ENCODE results near the gene PSTPIP1. TPM values are rescaled to one million over a fixed set of nuclear protein-coding genes. Genes with fewer than 3 reads are reported as not detected.

The PSTPIP1 gene
- total and polyA plus RNA-seq, 7 donors, result 0.97 to 2.2 (median 1.3) TPM

- H3K27ac ChIP-seq, result peak overlapping the region; percentile 96
- DNase-seq (no peak), ATAC-seq (peak; percentile 27 to 51 (median 44))
- no peaks in the 10 kb centered on the region for H3K36me3 ChIP-seq (ENCODE audit: insufficient read depth in 1 of 2, low read depth in 1 of 2)
- TF ChIP-seq CTCF (IDR thresholded peaks at IDR 0.05), result no peak
- no peaks in the 10 kb centered on the region for H3K9me3 ChIP-seq
- H3K27me3 ChIP-seq (ENCODE audit: insufficient read depth in 3 of 3, low read length in 2 of 3), result no peaks in the 10 kb centered on the region
- peaks cover 42% of the 10 kb centered on the region for H3K4me1 ChIP-seq
- 7 to 11% (median 9%) methylated on average over 13 of the region's 13 CpGs for WGBS, 3 donors
- intact Hi-C loops (cut with DNase I), result loop anchor here (5.0 kb wide), 2 partner anchors 32 to 37 kb away; no protein-coding TSS in a partner anchor
- peak overlapping the region; percentile 94 for H3K4me3 ChIP-seq
These were observed 74.7 kb downstream of the PSTPIP1 start for GRCh38 chr15:77069521-77070121.

GRCh38 chr15:77070180-77070494 is 75.2 kb downstream of the PSTPIP1 start:
- TF ChIP-seq CTCF (IDR thresholded peaks at IDR 0.05), result no peak
- H3K9me3 ChIP-seq, result no peaks in the 10 kb centered on the region
- no peaks in the 10 kb centered on the region for H3K36me3 ChIP-seq (ENCODE audit: insufficient read depth in 1 of 2, low read depth in 1 of 2)
- intact Hi-C loops (cut with DNase I), result loop anchor here (5.0 kb wide), 2 partner anchors 33 to 38 kb away; no protein-coding TSS in a partner anchor
- no peak for DNase-seq
- H3K4me1 ChIP-seq, result peaks cover 37% of the 10 kb centered on the region
- H3K27ac ChIP-seq, result peak overlapping the region; percentile 96
- ATAC-seq, result no peak
- peak overlapping the region; percentile 94 for H3K4me3 ChIP-seq
- no peaks in the 10 kb centered on the region for H3K27me3 ChIP-seq (ENCODE audit: insufficient read depth in 3 of 3, low read length in 2 of 3)
- WGBS, 3 donors, result 1% methylated on average over 18 of the region's 18 CpGs

- intact Hi-C loops (cut with DNase I), result loop anchor here (5.0 kb wide), 2 partner anchors 33 to 38 kb away; no protein-coding TSS in a partner anchor
- peak; percentile 95 to 96 for DNase-seq
- peak; percentile 92 to 95 (median 95) for ATAC-seq
- peaks cover 32% of the 10 kb centered on the region for H3K4me1 ChIP-seq
- H3K4me3 ChIP-seq, result peak within 1 kb of the TSS; percentile 94
- WGBS, 3 donors, result 0 to 1% (median 0%) methylated on average over 28 to 97 of the region's 97 CpGs
- no peaks in the 10 kb centered on the region for H3K36me3 ChIP-seq (ENCODE audit: insufficient read depth in 1 of 2, low read depth in 1 of 2)
- H3K27me3 ChIP-seq (ENCODE audit: insufficient read depth in 3 of 3, low read length in 2 of 3), result no peaks in the 10 kb centered on the region
- H3K27ac ChIP-seq, result peak within 1 kb of the TSS; percentile 96
- TF ChIP-seq CTCF (IDR thresholded peaks at IDR 0.05), result no peak
- H3K9me3 ChIP-seq, result no peaks in the 10 kb centered on the region
These were observed 75.8 kb downstream of the PSTPIP1 start, which contains the start of gene TSPAN3 for GRCh38 chr15:77070495-77071304. Gene TSPAN3 (minus strand): TSS chr15:77071109. CDS start chr15:77070954, 155 bp downstream.

- 83 to 88% (median 85%) methylated on average over 15 of the region's 15 CpGs for WGBS, 3 donors
- Histone ChIP-seq H3K27me3 (ENCODE audit: insufficient read depth in 3 of 3, low read length in 2 of 3) (no peaks in the 10 kb centered on the region), H3K4me3 (peak overlapping the region; percentile 94), H3K9me3 (no peaks in the 10 kb centered on the region), H3K36me3 (ENCODE audit: insufficient read depth in 1 of 2, low read depth in 1 of 2) (no peaks in the 10 kb centered on the region), H3K27ac (peak overlapping the region; percentile 96), H3K4me1 (peaks cover 31% of the 10 kb centered on the region)
- intact Hi-C loops (cut with DNase I), result loop anchor here (5.0 kb wide), 2 partner anchors 34 to 39 kb away; no protein-coding TSS in a partner anchor
- DNase-seq, result no peak
- no peak for TF ChIP-seq CTCF (IDR thresholded peaks at IDR 0.05)
- no peak for ATAC-seq
These were observed 76.6 kb downstream of the PSTPIP1 start for GRCh38 chr15:77071305-77072223.

Measured in psoas muscle (tissue), 8 donors.